Nucleus accumbens (tissue), 56 donors: ENCODE data around the gene STXBP4.

Experiments
- DNase-seq, 56 donors: peaks; one replicate each; lab custom pipeline; 2025; lab: John Stamatoyannopoulos, UW

Gene STXBP4

DNA sequence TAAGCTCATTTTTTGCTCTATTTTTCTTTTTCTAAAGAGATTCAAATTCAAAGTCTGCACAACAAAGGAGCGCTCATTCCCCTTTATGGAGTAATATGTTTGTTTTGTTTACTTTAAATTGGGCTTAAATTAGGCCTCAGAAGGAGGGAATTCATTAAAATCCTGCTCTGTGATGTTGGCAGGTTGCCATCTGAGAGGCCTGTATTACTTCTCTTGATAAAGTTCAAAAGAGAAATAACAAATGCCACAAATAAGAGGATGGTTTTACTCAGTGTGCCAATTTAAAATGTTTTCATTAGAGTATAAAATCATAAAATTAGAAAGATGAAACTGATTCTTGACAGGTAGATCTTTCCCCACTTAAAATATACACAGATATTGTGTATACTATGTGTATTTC lies 241.7 kb downstream of the STXBP4 start:
- DNase-seq: peak in 3 of 56 donors; percentile 2 to 23 (median 15)

DNA sequence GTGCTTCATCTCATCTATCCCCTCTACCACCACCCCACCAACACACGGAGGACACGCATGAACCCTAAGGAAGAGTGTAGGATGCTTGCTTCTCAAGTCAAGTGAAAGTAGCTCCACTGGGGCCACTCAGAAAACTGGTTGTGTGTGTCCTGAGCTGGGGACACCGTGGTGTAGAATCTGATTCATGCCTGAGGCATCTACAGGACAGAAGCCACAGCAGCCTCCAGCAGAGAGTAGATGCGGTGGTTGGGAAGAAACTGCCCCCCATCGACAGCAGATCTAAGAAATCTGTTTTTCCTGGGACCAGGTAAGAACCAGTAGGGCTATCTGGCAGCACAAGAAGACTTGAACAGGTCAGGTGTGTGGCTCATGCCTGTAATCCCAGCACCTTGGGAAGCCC lies 244.3 kb downstream of the STXBP4 start:
- no peak for DNase-seq

DNA sequence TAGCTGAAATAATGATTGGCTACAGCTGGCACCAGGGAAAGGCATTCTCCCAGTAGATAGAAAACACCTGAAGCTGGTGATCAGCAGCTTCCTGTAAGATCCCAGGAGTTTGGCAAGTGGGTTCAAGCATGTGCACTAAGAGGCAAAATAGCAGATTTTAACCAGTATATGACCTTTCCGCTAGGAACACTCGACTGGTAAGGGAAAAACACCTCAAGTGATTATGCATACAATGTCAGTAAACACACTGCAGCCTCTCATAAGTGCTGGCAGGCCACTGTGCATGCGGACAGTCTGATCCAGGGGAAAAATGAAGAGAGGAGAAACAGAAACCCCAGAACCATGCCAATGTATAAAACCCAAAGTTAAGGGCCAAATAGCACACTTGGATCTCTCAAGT lies 247.1 kb downstream of the STXBP4 start:
- no peak for DNase-seq

DNA sequence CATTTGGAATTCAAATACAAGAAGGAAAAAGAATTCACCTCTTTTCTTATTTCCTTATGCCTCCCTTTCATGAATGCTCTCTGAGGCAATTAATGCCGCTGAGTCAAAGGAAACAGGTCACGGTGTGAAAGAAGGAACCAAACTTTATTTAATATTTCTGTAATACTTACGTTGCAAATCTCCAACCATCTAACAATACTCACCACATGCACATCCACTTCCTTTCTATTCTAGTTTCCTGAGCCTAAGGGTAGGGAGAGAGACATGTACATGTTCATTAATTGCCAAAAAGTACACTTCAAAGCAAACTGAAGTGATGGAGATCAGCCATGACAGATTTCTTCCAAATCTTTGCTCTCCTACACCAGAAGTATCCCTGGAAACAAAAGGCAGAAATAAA lies 248.3 kb downstream of the STXBP4 start:
- DNase-seq: no peak

DNA sequence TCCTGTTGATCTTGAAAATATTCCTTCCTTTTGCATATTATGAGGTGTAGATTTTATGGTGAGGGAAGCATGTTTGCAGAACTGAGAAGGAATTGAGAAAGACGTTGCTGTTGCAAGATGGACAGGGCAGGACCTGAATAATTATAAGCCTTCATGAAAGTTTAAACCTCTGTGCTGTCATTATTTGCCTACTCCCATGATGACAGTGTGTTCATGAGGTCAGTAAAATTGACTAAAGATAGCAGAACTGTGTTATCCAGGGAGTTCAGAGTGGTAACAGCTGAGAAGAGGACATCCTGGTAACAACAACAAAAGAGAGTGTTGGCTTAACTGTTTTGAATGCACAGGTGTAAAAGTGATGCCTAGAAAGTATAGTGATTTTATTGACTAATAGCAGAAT lies 250.9 kb downstream of the STXBP4 start:
- DNase-seq: no peak

DNA sequence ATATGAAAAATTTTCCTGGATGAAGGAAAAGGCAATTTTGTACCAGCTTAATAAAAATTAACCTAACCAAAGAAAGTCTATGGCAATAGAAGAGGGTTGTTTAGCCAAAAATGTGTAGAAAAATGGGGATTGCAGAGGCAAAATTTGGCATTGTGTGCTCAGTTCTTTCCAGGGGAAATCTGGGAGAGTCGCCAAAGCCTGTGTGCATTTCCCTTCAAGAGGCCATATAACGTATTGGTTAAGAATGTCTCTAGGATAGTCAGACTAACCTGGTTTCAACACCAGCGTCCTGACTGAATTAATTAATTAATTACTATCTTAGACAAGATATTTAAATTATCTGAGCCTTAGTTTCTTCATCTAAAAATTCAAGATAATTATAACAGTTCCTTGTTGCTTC lies 251.4 kb downstream of the STXBP4 start:
- no peak for DNase-seq
